OCI-LY1 (cell line): ENCODE results near the gene USP25.

Experiments
- H2AFZ ChIP-seq: fragments of 200-600 bp; sonication (generic), shearing (Covaris generic); 2 replicates; pipeline ENCODE4 v1.6.0; 2014; ENCODE audit warnings: antibody characterized with exemption, mild to moderate bottlenecking, low read length
- H3F3A ChIP-seq: fragments of 200-600 bp; sonication (generic), shearing (Covaris generic); 2 replicates; pipeline ENCODE4 v1.6.0; 2014; ENCODE audit warnings: mild to moderate bottlenecking, antibody characterized with exemption, low read length, moderate library complexity; ENCODE audit not compliant: insufficient read depth
- H3K27ac ChIP-seq: fragments of 200-600 bp; sonication (generic); 2 replicates; pipeline ENCODE4 v1.5.1; 2014; ENCODE audit warnings: low read length, mixed run types, mild to moderate bottlenecking, low read depth; ENCODE audit not compliant: poor library complexity, severe bottlenecking
- H3K27me3 ChIP-seq: fragments of 200-600 bp; sonication (generic); 2 replicates; pipeline ENCODE4 v1.6.0; 2014; ENCODE audit warnings: antibody characterized with exemption, mild to moderate bottlenecking, low read length, moderate library complexity; ENCODE audit not compliant: insufficient read depth
- H3K36me3 ChIP-seq: fragments of 200-600 bp; sonication (generic); 2 replicates; pipeline ENCODE4 v1.6.1; 2014; ENCODE audit warnings: mild to moderate bottlenecking, antibody characterized with exemption, low read length, moderate library complexity, mixed read lengths; ENCODE audit not compliant: insufficient read depth
- H3K4me1 ChIP-seq: fragments of 200-600 bp; sonication (generic); 2 replicates; pipeline ENCODE4 v1.5.1; 2014; ENCODE audit warnings: mild to moderate bottlenecking, low read length, moderate library complexity; ENCODE audit not compliant: insufficient read depth, severe bottlenecking
- H3K4me2 ChIP-seq: fragments of 200-600 bp; sonication (generic), shearing (Covaris generic); 2 replicates; pipeline ENCODE4 v1.6.1; 2014; ENCODE audit warnings: low read length
- H3K4me3 ChIP-seq: fragments of 200-600 bp; sonication (generic); 2 replicates; pipeline ENCODE4 v1.5.1; 2014; ENCODE audit warnings: low read length, low read depth, mild to moderate bottlenecking, mixed read lengths; ENCODE audit not compliant: poor library complexity, severe bottlenecking
- H3K79me2 ChIP-seq: fragments of 200-600 bp; shearing (Covaris generic); 2 replicates; pipeline ENCODE4 v1.6.1; 2016; ENCODE audit warnings: mixed run types, low read length, mixed read lengths; ENCODE audit not compliant: insufficient read depth
- H3K9ac ChIP-seq: fragments of 200-600 bp; sonication (generic), shearing (Covaris generic); 2 replicates; pipeline ENCODE4 v1.6.1; 2014; ENCODE audit warnings: mild to moderate bottlenecking, low read length, mixed read lengths
- H3K9me2 ChIP-seq: fragments of 200-600 bp; sonication (generic), shearing (Covaris generic); 2 replicates; pipeline ENCODE4 v1.6.1; 2014; ENCODE audit warnings: low read depth, mild to moderate bottlenecking, low read length, mixed read lengths
- H3K9me3 ChIP-seq: fragments of 200-600 bp; shearing (Covaris generic); 2 replicates; pipeline ENCODE4 v1.6.1; 2014; ENCODE audit warnings: low read length, mixed read lengths
- H4K20me1 ChIP-seq: fragments of 200-600 bp; sonication (generic), shearing (Covaris generic); 2 replicates; pipeline ENCODE4 v1.6.0; 2016; ENCODE audit warnings: mild to moderate bottlenecking, low read length; ENCODE audit not compliant: insufficient read depth
- EZH2 ChIP-seq: fragments of 200-600 bp; sonication (generic), shearing (Covaris generic); IDR thresholded peaks from 2 replicates; pipeline ENCODE4 v1.8.0; 2017; ENCODE audit warnings: borderline replicate concordance, mixed run types, mild to moderate bottlenecking, antibody characterized with exemption, low read length, moderate library complexity, mixed read lengths
- TF ChIP-seq, protein P1 (sequence below): fragments of 200-600 bp; sonication (generic), shearing (Covaris generic); IDR thresholded peaks from 2 replicates; pipeline ENCODE4 v1.5.1; 2017; ENCODE audit warnings: mild to moderate bottlenecking, antibody characterized with exemption, low read length, moderate library complexity, mixed read lengths

Gene USP25

DNA sequence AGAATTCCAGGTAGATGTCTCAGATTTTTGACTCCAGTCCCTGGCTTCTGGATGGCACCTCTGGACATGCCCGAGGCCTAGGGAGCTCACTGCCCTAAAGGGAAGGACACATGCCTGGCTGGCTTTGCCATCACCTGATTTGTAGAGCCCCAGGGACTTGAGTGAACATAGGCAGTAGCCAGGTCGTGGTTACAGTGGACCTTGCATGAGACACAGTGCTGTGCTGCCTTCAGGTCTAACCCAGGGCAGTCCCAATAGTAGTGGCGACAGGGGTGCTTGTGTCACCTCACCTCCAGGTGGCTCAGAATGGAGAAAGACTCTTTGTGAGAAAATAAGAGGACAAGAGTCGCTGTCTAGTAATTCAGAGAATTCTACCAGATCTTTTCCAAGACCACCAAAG lies 166.7 kb downstream of the USP25 start:
- Histone ChIP-seq H4K20me1 (no peaks in the 10 kb centered on the region), H3K9ac (no peak overlapping the region), H3K27me3 (no peaks in the 10 kb centered on the region), H2AFZ (no peak overlapping the region), H3K9me3 (no peaks in the 10 kb centered on the region), H3F3A (no peaks in the 10 kb centered on the region), H3K4me1 (no peaks in the 10 kb centered on the region), H3K9me2 (no peaks in the 10 kb centered on the region), H3K79me2 (no peaks in the 10 kb centered on the region), H3K4me3 (no peak overlapping the region), H3K27ac (no peak overlapping the region), H3K4me2 (no peak overlapping the region), H3K36me3 (no peaks in the 10 kb centered on the region)
- TF ChIP-seq, protein P1, sequence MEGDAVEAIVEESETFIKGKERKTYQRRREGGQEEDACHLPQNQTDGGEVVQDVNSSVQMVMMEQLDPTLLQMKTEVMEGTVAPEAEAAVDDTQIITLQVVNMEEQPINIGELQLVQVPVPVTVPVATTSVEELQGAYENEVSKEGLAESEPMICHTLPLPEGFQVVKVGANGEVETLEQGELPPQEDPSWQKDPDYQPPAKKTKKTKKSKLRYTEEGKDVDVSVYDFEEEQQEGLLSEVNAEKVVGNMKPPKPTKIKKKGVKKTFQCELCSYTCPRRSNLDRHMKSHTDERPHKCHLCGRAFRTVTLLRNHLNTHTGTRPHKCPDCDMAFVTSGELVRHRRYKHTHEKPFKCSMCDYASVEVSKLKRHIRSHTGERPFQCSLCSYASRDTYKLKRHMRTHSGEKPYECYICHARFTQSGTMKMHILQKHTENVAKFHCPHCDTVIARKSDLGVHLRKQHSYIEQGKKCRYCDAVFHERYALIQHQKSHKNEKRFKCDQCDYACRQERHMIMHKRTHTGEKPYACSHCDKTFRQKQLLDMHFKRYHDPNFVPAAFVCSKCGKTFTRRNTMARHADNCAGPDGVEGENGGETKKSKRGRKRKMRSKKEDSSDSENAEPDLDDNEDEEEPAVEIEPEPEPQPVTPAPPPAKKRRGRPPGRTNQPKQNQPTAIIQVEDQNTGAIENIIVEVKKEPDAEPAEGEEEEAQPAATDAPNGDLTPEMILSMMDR: no peak
- no peak for TF ChIP-seq EZH2

DNA sequence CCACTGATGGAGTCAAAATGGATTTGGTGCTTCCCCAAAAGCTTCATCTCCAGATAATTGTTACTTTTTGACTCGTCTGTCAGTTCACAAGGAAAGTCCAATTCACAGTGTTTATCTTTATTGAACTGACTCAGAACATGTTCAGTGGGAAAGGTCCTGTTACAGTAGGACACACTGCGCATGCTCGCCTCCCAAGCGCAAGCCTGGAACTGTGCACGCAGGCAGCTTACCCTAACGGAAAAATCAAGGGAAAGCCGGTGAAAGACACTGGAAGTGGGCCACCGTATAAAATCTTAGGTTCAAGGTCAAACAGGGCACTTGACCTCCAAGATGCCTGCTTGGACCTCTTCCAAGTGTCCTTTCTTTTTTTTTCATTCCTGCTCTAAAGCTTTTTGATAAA lies 174.6 kb downstream of the USP25 start:
- no peaks in the 10 kb centered on the region for H4K20me1 ChIP-seq
- TF ChIP-seq, protein P1: no peak
- no peak for TF ChIP-seq EZH2
- no peak overlapping the region for H3K4me3 ChIP-seq
- no peaks in the 10 kb centered on the region; the same call in 1 of the 2 replicates for H3K9me2 ChIP-seq
- no peak overlapping the region for H3K27ac ChIP-seq
- H3K27me3 ChIP-seq: no peaks in the 10 kb centered on the region
- H3K9ac ChIP-seq: no peak overlapping the region
- H3K4me1 ChIP-seq: no peaks in the 10 kb centered on the region
- H3K79me2 ChIP-seq: no peaks in the 10 kb centered on the region
- no peak overlapping the region for H3K4me2 ChIP-seq
- no peaks in the 10 kb centered on the region for H3F3A ChIP-seq
- no peaks in the 10 kb centered on the region for H3K9me3 ChIP-seq
- no peaks in the 10 kb centered on the region for H3K36me3 ChIP-seq
- H2AFZ ChIP-seq: no peak overlapping the region

DNA sequence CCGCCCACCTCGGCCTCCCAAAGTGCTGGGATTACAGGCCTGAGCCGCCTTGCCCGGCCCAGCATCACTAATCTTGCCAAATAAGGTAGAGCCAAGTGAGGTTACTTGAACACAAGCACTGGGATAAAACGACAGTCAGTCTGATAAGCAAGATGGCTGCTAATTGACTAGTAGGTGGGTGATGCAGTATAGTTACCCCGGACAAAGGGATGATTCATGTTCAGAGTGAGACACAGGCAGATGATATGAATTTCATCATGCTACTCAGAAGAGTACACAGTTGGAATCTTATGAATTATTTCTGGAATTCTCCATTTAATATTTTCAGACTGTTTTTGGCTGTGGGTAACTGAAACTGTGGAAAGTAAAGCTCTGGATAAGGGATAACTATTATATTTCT lies 178.4 kb downstream of the USP25 start:
- Histone ChIP-seq H3K79me2 (no peaks in the 10 kb centered on the region), H4K20me1 (no peaks in the 10 kb centered on the region), H3F3A (no peaks in the 10 kb centered on the region), H2AFZ (no peak overlapping the region), H3K9me3 (no peaks in the 10 kb centered on the region), H3K36me3 (no peaks in the 10 kb centered on the region), H3K9me2 (no peaks in the 10 kb centered on the region; the same call in 1 of the 2 replicates), H3K4me1 (no peaks in the 10 kb centered on the region), H3K27me3 (no peaks in the 10 kb centered on the region), H3K4me2 (no peak overlapping the region), H3K4me3 (no peak overlapping the region), H3K27ac (no peak overlapping the region), H3K9ac (no peak overlapping the region)
- TF ChIP-seq EZH2: no peak
- TF ChIP-seq, protein P1: no peak
